ENCODE data around the gene PSMG3. TPM values are rescaled to one million over a fixed set of nuclear protein-coding genes. Genes with fewer than 3 reads are reported as not detected.

The PSMG3 gene
- total RNA-seq, 4 donors from 2014 or later = 36.3 to 42.3 (median 39.5) TPM

GRCh38 chr7:1550846-1551155 lies 19.0 kb downstream of the PSMG3 start:
- Histone ChIP-seq H3K4me1 (peaks cover 0 to 10% (median 0%) of the 10 kb centered on the region in 4 donors), H3K36me3 (peaks cover 0 to 6% (median 0%) of the 10 kb centered on the region in 3 donors), H3K27me3 (peaks cover 0 to 3% of the 10 kb centered on the region in 2 donors), H3K4me3 (no peak overlapping the region), H3K9me3 (no peaks in the 10 kb centered on the region), H3K27ac (no peak overlapping the region)
- no peak for DNase-seq (ENCODE audit: low spot score in 2 of 2)
- 89 to 94% methylated on average over 13 to 15 of the region's 17 CpGs for WGBS, 2 donors
- TF ChIP-seq EP300 (IDR thresholded peaks at IDR 0.05) = no peak
- no peak for TF ChIP-seq POLR2A (IDR thresholded peaks at IDR 0.05)
- TF ChIP-seq CTCF (IDR thresholded peaks at IDR 0.05) = no peak

- WGBS, 2 donors = 81 to 84% methylated on average over 27 to 42 of the region's 42 CpGs
- Histone ChIP-seq H3K36me3 (peaks cover 0 to 9% (median 0%) of the 10 kb centered on the region in 3 donors), H3K4me1 (peaks cover 0 to 4% (median 0%) of the 10 kb centered on the region in 4 donors), H3K27me3 (no peaks in the 10 kb centered on the region), H3K27ac (no peak overlapping the region), H3K9me3 (no peaks in the 10 kb centered on the region), H3K4me3 (no peak overlapping the region)
- no peak for TF ChIP-seq POLR2A (IDR thresholded peaks at IDR 0.05)
- no peak for TF ChIP-seq CTCF (IDR thresholded peaks at IDR 0.05)
- TF ChIP-seq EP300 (IDR thresholded peaks at IDR 0.05) = no peak
- DNase-seq (ENCODE audit: low spot score in 2 of 2) = no peak
Measured at GRCh38 chr7:1550005-1550845, 19.6 kb downstream of the PSMG3 start.

- Histone ChIP-seq H3K4me1 (no peaks in the 10 kb centered on the region), H3K27ac (no peak overlapping the region), H3K9me3 (no peaks in the 10 kb centered on the region), H3K36me3 (peaks cover 0 to 16% (median 0%) of the 10 kb centered on the region in 3 donors), H3K4me3 (no peak overlapping the region), H3K27me3 (no peaks in the 10 kb centered on the region)
- 87 to 89% methylated on average over 20 to 27 of the region's 27 CpGs for WGBS, 2 donors
- TF ChIP-seq POLR2A (IDR thresholded peaks at IDR 0.05) = no peak
- no peak for TF ChIP-seq CTCF (IDR thresholded peaks at IDR 0.05)
- no peak for DNase-seq (ENCODE audit: low spot score in 2 of 2)
Measured at GRCh38 chr7:1549357-1550004, 20.4 kb downstream of the PSMG3 start.

GRCh38 chr7:1548944-1549343 lies 20.9 kb downstream of the PSMG3 start:
- peaks cover 0 to 22% (median 0%) of the 10 kb centered on the region in 3 donors for H3K36me3 ChIP-seq
- H3K27me3 ChIP-seq = no peaks in the 10 kb centered on the region
- WGBS, 2 donors = 79 to 85% methylated on average over 14 of the region's 14 CpGs
- no peak for TF ChIP-seq EP300 (IDR thresholded peaks at IDR 0.05)
- TF ChIP-seq POLR2A (IDR thresholded peaks at IDR 0.05) = no peak
- TF ChIP-seq CTCF (IDR thresholded peaks at IDR 0.05) = no peak
- no peak for DNase-seq (ENCODE audit: low spot score in 2 of 2)
- H3K27ac ChIP-seq = no peak overlapping the region
- H3K4me3 ChIP-seq = no peak overlapping the region
- H3K4me1 ChIP-seq = no peaks in the 10 kb centered on the region
- H3K9me3 ChIP-seq = no peaks in the 10 kb centered on the region

- Histone ChIP-seq H3K4me1 (no peaks in the 10 kb centered on the region), H3K27me3 (no peaks in the 10 kb centered on the region), H3K4me3 (no peak overlapping the region), H3K27ac (no peak overlapping the region), H3K36me3 (peaks cover 0 to 27% (median 0%) of the 10 kb centered on the region in 3 donors), H3K9me3 (no peaks in the 10 kb centered on the region)
- 71 to 76% methylated on average over 15 to 17 of the region's 17 CpGs for WGBS, 2 donors
- no peak for DNase-seq (ENCODE audit: low spot score in 2 of 2)
- TF ChIP-seq CTCF (IDR thresholded peaks at IDR 0.05) = no peak
- TF ChIP-seq POLR2A (IDR thresholded peaks at IDR 0.05) = no peak
- TF ChIP-seq EP300 (IDR thresholded peaks at IDR 0.05) = no peak
Measured at GRCh38 chr7:1548438-1548831, 21.4 kb downstream of the PSMG3 start.
